Kidney (tissue), 14 donors: ENCODE measurements around the gene PCSK5. TPM values are rescaled to one million over a fixed set of nuclear protein-coding genes. Genes with fewer than 3 reads are reported as not detected.

Experiments
- DNase-seq, 5 donors: peaks; one replicate each; pipeline ENCODE4 v3.0.0-alpha.2; 2013 to 2020
- FAIRE-seq: peaks from 2 replicates; lab custom pipeline; 2012; peaks lifted over from hg19 to GRCh38; lab: Jason Lieb, UNC
- H3K27ac ChIP-seq, 2 donors: one replicate each; pipeline ENCODE4 v1.7.0; 2013; ENCODE audit warnings: low read depth in 2 of 2, low read length in 2 of 2, inconsistent platforms in 1 of 2
- H3K27me3 ChIP-seq: one replicate; pipeline ENCODE4 v1.7.1; 2013; ENCODE audit warnings: low read length, inconsistent platforms; ENCODE audit not compliant: control insufficient read depth, insufficient read depth
- H3K36me3 ChIP-seq, 3 donors: one replicate each; pipeline versions ENCODE4 v1.7.0 to v1.7.1; 2013; ENCODE audit warnings: low read length in 3 of 3, control low read depth in 1 of 3, inconsistent platforms in 1 of 3; ENCODE audit not compliant: insufficient read depth in 3 of 3, control insufficient read depth in 2 of 3
- H3K4me1 ChIP-seq, 3 donors: one replicate each; pipeline versions ENCODE4 v1.7.0 to v1.7.1; 2013; ENCODE audit warnings: low read length in 3 of 3, inconsistent platforms in 1 of 3, low read depth in 1 of 3; ENCODE audit not compliant: control insufficient read depth in 2 of 3, insufficient read depth in 2 of 3
- H3K4me3 ChIP-seq, 3 donors: one replicate each; pipeline versions ENCODE4 v1.7.0 to v1.8.1; 2013; ENCODE audit warnings: low read length in 3 of 3, control low read depth in 1 of 3, inconsistent platforms in 1 of 3
- H3K9ac ChIP-seq, 3 donors: one replicate each; pipeline versions ENCODE4 v1.7.0 to v1.7.1; 2013; ENCODE audit warnings: low read length in 3 of 3, control low read depth in 1 of 3, inconsistent platforms in 1 of 3
- H3K9me3 ChIP-seq, 3 donors: one replicate each; pipeline versions ENCODE4 v1.7.0 to v1.7.1; 2013; ENCODE audit warnings: low read length in 3 of 3, control low read depth in 1 of 3, inconsistent platforms in 1 of 3; ENCODE audit not compliant: control insufficient read depth in 2 of 3, insufficient read depth in 1 of 3
- intact Hi-C: fragments of 100-400 bp; cut with DNase I; formaldehyde crosslinking; loops from one replicate; pipeline ENCODE4 v1.11.1; 2022
- polyA plus RNA-seq: library from polyadenylated mRNA; stranded (reverse); fragments of 350-450 nt; fragmentation: Illumina TruSeq; extraction: RNeasy Lipid Tissue Mini Kit (QIAGEN cat#74804); gene quantifications from one replicate; pipeline ENCODE4 v1.2.3, GENCODE V29; 2014; ENCODE audit warnings: low read depth, low replicate concordance; ENCODE audit not compliant: insufficient read depth
- total RNA-seq: library from RNA; stranded (reverse); fragmentation: NEBNext Ultra II Directional; extraction: Animal tissue kit (Norgen Biotek cat#: 25700); gene quantifications from one replicate; pipeline ENCODE4 v1.2.1, GENCODE V29; 2021
- TF ChIP-seq, protein P1 (sequence below): IDR thresholded peaks from 3 replicates; pipeline ENCODE4 v1.5.1; 2012; ENCODE audit warnings: mild to moderate bottlenecking, moderate library complexity, borderline replicate concordance; ENCODE audit not compliant: insufficient read depth; ENCODE audit errors: extremely low read depth
- donor health status: control.
- donor health status: control.
- donor health status: control.
- donor health status: control.
- donor health status: control.
- donor health status: DM: yes; HTN: yes; CAD: no.
- donor health status: Normal renal cell carcinoma (clear cell type).

PCSK5 gene
- total and polyA plus RNA-seq, 2 donors from 2014 or later, result 1.6 to 14.7 TPM

DNA sequence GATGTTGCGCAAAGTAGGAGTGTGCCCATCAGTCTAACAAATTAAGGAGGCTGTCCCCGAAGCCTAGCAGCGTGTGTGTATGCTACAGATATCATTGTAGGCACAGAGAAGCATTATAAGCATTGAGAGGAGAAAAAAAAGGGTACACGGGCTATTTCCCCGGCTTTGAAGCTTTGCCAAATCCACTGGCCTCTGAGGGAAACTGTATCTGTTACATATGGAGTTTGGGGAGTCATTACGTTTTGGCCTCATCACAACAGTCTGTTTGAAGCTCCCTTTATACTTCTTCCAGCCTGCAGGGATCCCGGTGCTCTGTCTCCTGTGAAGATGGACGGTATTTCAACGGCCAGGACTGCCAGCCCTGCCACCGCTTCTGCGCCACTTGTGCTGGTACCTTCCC is 297.8 kb downstream of the PCSK5 start:
- Histone ChIP-seq H3K9me3 (no peaks in the 10 kb centered on the region), H3K27me3 (no peaks in the 10 kb centered on the region), H3K4me1 (no peaks in the 10 kb centered on the region), H3K9ac (no peak overlapping the region), H3K4me3 (no peak overlapping the region), H3K27ac (no peak overlapping the region), H3K36me3 (peaks cover 0 to 3% (median 0%) of the 10 kb centered on the region in 3 donors)
- intact Hi-C loops, result no loop called here
- TF ChIP-seq, protein P1, sequence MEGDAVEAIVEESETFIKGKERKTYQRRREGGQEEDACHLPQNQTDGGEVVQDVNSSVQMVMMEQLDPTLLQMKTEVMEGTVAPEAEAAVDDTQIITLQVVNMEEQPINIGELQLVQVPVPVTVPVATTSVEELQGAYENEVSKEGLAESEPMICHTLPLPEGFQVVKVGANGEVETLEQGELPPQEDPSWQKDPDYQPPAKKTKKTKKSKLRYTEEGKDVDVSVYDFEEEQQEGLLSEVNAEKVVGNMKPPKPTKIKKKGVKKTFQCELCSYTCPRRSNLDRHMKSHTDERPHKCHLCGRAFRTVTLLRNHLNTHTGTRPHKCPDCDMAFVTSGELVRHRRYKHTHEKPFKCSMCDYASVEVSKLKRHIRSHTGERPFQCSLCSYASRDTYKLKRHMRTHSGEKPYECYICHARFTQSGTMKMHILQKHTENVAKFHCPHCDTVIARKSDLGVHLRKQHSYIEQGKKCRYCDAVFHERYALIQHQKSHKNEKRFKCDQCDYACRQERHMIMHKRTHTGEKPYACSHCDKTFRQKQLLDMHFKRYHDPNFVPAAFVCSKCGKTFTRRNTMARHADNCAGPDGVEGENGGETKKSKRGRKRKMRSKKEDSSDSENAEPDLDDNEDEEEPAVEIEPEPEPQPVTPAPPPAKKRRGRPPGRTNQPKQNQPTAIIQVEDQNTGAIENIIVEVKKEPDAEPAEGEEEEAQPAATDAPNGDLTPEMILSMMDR, result no peak
- FAIRE-seq (no peak), DNase-seq (no peak)

DNA sequence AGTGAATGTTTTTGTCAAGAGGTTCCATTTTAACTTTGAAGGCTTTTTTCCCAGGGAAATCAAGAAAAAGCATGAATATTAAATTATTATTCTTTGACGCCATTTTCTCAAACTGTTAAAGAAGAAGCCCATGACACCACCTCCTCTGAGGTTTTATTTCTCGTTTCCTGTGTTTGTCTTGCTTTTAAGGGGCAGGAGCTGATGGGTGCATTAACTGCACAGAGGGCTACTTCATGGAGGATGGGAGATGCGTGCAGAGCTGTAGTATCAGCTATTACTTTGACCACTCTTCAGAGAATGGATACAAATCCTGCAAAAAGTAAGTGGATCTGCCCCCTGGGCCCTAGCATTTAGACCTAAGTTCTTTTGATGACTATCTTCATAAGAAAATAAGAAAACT is 298.4 kb downstream of the PCSK5 start:
- Histone ChIP-seq H3K9me3 (no peaks in the 10 kb centered on the region), H3K4me1 (no peaks in the 10 kb centered on the region), H3K36me3 (peaks cover 0 to 3% (median 0%) of the 10 kb centered on the region in 3 donors), H3K27me3 (no peaks in the 10 kb centered on the region), H3K27ac (no peak overlapping the region), H3K4me3 (no peak overlapping the region), H3K9ac (no peak overlapping the region)
- TF ChIP-seq, protein P1, result no peak
- DNase-seq (no peak), FAIRE-seq (no peak)
- intact Hi-C loops, result no loop called here

DNA sequence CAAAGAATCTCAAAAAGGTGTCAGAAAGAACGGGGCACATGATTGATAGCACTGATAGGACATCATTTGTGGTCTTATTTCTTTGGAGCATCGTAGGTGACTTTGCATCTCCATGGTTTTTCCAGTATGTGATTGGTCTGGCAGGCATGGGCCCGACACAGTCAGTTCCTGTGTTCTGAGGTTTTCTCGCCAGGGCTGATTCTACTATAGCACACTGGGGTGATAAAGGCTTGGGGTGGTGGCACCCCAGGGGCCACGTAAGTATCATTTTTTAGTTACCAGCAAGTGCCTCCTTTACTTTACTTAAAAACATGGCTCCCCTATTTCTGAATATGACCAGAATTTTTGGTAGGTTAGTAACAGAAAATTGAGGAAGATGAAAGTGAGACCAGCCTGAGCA is 301.0 kb downstream of the PCSK5 start:
- H3K27me3 ChIP-seq, result no peaks in the 10 kb centered on the region
- TF ChIP-seq, protein P1, result no peak
- H3K27ac ChIP-seq, result no peak overlapping the region
- no peak overlapping the region for H3K4me3 ChIP-seq
- FAIRE-seq, result no peak
- no peak overlapping the region for H3K9ac ChIP-seq
- H3K36me3 ChIP-seq, result peaks cover 0 to 3% (median 0%) of the 10 kb centered on the region in 3 donors
- DNase-seq, result no peak
- H3K4me1 ChIP-seq, result no peaks in the 10 kb centered on the region
- H3K9me3 ChIP-seq, result no peaks in the 10 kb centered on the region
- intact Hi-C loops, result no loop called here

DNA sequence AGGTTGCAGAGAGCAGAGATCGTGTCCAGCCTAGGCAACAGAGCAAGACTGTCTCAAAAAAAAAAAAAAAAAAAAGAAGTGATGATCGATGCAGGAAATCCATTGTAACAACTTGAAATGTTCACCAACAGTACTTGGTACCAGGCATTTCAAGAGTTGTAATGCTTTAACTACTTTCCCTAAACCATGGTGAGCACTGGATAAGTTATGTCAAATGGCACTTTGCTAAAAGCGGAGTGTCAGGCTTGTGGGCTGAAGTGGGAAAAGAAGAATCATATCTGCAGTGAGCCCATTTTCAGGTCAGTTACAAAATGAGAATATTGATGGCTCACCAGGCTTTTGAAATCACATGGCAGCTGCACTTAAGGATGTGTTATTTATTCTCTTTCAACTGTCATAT is 301.5 kb downstream of the PCSK5 start:
- intact Hi-C loops, result no loop called here
- TF ChIP-seq, protein P1, result no peak
- FAIRE-seq (no peak), DNase-seq (no peak)
- peaks cover 0 to 3% (median 0%) of the 10 kb centered on the region in 3 donors for H3K36me3 ChIP-seq
- H3K9ac ChIP-seq, result no peak overlapping the region
- H3K9me3 ChIP-seq, result no peaks in the 10 kb centered on the region
- no peaks in the 10 kb centered on the region for H3K4me1 ChIP-seq
- no peak overlapping the region for H3K27ac ChIP-seq
- no peak overlapping the region for H3K4me3 ChIP-seq
- no peaks in the 10 kb centered on the region for H3K27me3 ChIP-seq
